K562 (cell line): ENCODE results near the gene FARP1. TPM values are rescaled to one million over a fixed set of nuclear protein-coding genes. Genes with fewer than 3 reads are reported as not detected.

Experiments
- ATAC-seq: fragments of 200-7000 bp; cut with Tn5 transposase; 3 replicates; pipeline ENCODE4 v1.9.1; 2020; ENCODE audit warnings: moderate library complexity
- BruUV-seq: library from RNA; stranded (reverse); fragments of 400-500 nt; replicated peaks from 2 replicates; lab custom pipeline; 2021; lab: Mats Ljungman, UMichigan
- CTCF ChIA-PET: fragments of 300-600 bp; formaldehyde crosslinking; extraction: SDS; loops from one replicate; lab custom pipeline; 2021; ENCODE audit warnings: low intra/inter-chr PET ratio; lab: Yijun Ruan, JAX
- POLR2A ChIA-PET: fragments of 300-600, 350-650 bp; sonication (Branson Sonifier 250); formaldehyde crosslinking; extraction: SDS; loops from one replicate; lab custom pipeline; 2021; ENCODE audit warnings: antibody characterized with exemption, inconsistent platforms; lab: Yijun Ruan, JAX
- DNase-seq, 4 experiments: peaks; one replicate each; pipeline versions ENCODE4 v3.0.0 to v3.0.0-alpha.2; 2011 to 2018; ENCODE audit warnings: low spot score in 3 of 4, mixed read lengths in 3 of 4; ENCODE audit errors: extremely low read depth in 1 of 4
- FAIRE-seq: peaks from 2 replicates; lab custom pipeline; 2011; peaks lifted over from hg19 to GRCh38; lab: Jason Lieb, UNC
- H2AFZ ChIP-seq: 2 replicates; pipeline ENCODE4 v1.6.0; 2011; ENCODE audit warnings: low read depth, low read length, control low read depth, inconsistent platforms
- H3K27ac ChIP-seq: fragments of 200-600 bp; 3 replicates; pipeline ENCODE4 v1.8.0; 2011; ENCODE audit warnings: low read depth, mild to moderate bottlenecking, control low read depth, inconsistent platforms, low read length, moderate library complexity, mixed read lengths; ENCODE audit errors: extremely low read depth
- H3K27me3 ChIP-seq, 2 experiments: fragments of 300-600 bp in 1 of 2; 2 replicates in 1 of 2; 3 replicates in 1 of 2; pipeline versions ENCODE4 v1.6.0 to v1.8.0; 2011; ENCODE audit warnings: inconsistent platforms in 2 of 2, low read length in 2 of 2, mild to moderate bottlenecking in 1 of 2, mixed read lengths in 1 of 2, moderate library complexity in 1 of 2; ENCODE audit not compliant: control insufficient read depth in 2 of 2, insufficient read depth in 2 of 2
- H3K36me3 ChIP-seq: fragments of 300-600 bp; 3 replicates; pipeline ENCODE4 v1.8.0; 2011; ENCODE audit warnings: mild to moderate bottlenecking, low read length, inconsistent platforms; ENCODE audit not compliant: control insufficient read depth, insufficient read depth
- H3K4me1 ChIP-seq, 2 experiments: fragments of 200-600 bp in 1 of 2; replicated peaks in 1 of 2; 2 replicates in 1 of 2; 3 replicates in 1 of 2; pipeline versions ENCODE4 v1.5.1 to v1.8.0; 2011; ENCODE audit warnings: inconsistent platforms in 2 of 2, low read length in 2 of 2, mild to moderate bottlenecking in 1 of 2, mixed read lengths in 1 of 2, moderate library complexity in 1 of 2; ENCODE audit not compliant: control insufficient read depth in 2 of 2, insufficient read depth in 2 of 2
- H3K4me2 ChIP-seq: 2 replicates; pipeline ENCODE4 v1.6.1; 2011; ENCODE audit warnings: low read length, control low read depth, inconsistent platforms, mixed read lengths; ENCODE audit not compliant: insufficient read depth
- H3K4me3 ChIP-seq: fragments of 200-600 bp; sonication (generic), shearing (Covaris generic); 2 replicates; pipeline ENCODE4 v1.5.1; 2016; ENCODE audit warnings: control low read depth, inconsistent platforms
- H3K79me2 ChIP-seq: fragments of 200-600 bp; 3 replicates; pipeline ENCODE4 v1.8.0; 2011; ENCODE audit warnings: low read length, inconsistent platforms; ENCODE audit not compliant: control insufficient read depth, insufficient read depth
- H3K9ac ChIP-seq, 2 experiments: 2 replicates each; pipeline versions ENCODE4 v1.6.0 to v1.6.1; 2011; ENCODE audit warnings: low read depth in 2 of 2, low read length in 2 of 2, control low read depth in 1 of 2, inconsistent platforms in 1 of 2, mild to moderate bottlenecking in 1 of 2, mixed read lengths in 1 of 2; ENCODE audit not compliant: insufficient read depth in 1 of 2
- H3K9me1 ChIP-seq: one replicate; pipeline ENCODE4 v1.6.0; 2011; ENCODE audit warnings: inconsistent platforms, mild to moderate bottlenecking, low read length, moderate library complexity; ENCODE audit not compliant: control insufficient read depth, insufficient read depth
- H3K9me3 ChIP-seq: replicated peaks from 2 replicates; pipeline ENCODE4 v1.5.1; 2011; ENCODE audit warnings: low read depth, low read length, inconsistent platforms; ENCODE audit not compliant: control insufficient read depth, insufficient read depth
- H4K20me1 ChIP-seq: replicated peaks from 2 replicates; pipeline ENCODE4 v1.6.1; 2011; ENCODE audit warnings: low read length, inconsistent platforms, mixed read lengths; ENCODE audit not compliant: control insufficient read depth, insufficient read depth
- CBFA2T3 ChIP-seq: fragments of 450-650 bp; IDR thresholded peaks from 2 replicates; pipeline ENCODE4 v1.6.1; 2017
- CEBPB ChIP-seq: fragments of 450-650 bp; IDR thresholded peaks from 2 replicates; pipeline ENCODE4 v1.6.1; 2016; ENCODE audit warnings: missing genetic modification characterization, missing compliant biosample characterization
- FOXP1 ChIP-seq: sonication (generic); formaldehyde crosslinking; IDR thresholded peaks from 2 replicates; pipeline ENCODE4 v1.8.0; 2022; ENCODE audit warnings: mild to moderate bottlenecking, missing genetic modification reagents
- GTF2A2 ChIP-seq: IDR thresholded peaks from 2 replicates; pipeline ENCODE4 v1.6.1; 2016; ENCODE audit warnings: mild to moderate bottlenecking, missing genetic modification characterization, missing compliant biosample characterization
- POLR2G ChIP-seq: fragments of 200-400 bp; formaldehyde crosslinking; IDR thresholded peaks from 2 replicates; pipeline ENCODE4 v1.6.1; 2017; ENCODE audit warnings: low read depth, mild to moderate bottlenecking, antibody characterized with exemption, low read length, moderate library complexity
- SPI1 ChIP-seq: IDR thresholded peaks from 2 replicates; pipeline ENCODE4 v1.6.1; 2011; ENCODE audit warnings: low read depth, low read length, control low read depth, borderline replicate concordance
- TRIM24 ChIP-seq, 2 experiments: fragments of 450-650 bp; IDR thresholded peaks; 2 replicates each; pipeline ENCODE4 v1.6.1; 2016
- ZBTB1 ChIP-seq: sonication (generic); formaldehyde crosslinking; IDR thresholded peaks from 2 replicates; pipeline ENCODE4 v1.8.1; 2023; ENCODE audit warnings: missing genetic modification reagents, low read depth, mild to moderate bottlenecking, borderline replicate concordance
- ZNF165 ChIP-seq: fragments of 250-450 bp; sonication (Bioruptor Pico); IDR thresholded peaks from 2 replicates; pipeline ENCODE4 v1.4.0; 2020; ENCODE audit warnings: borderline replicate concordance
- ZNF282 ChIP-seq: sonication (generic); formaldehyde crosslinking; IDR thresholded peaks from 2 replicates; pipeline ENCODE4 v1.8.1; 2023; ENCODE audit warnings: missing genetic modification reagents
- WGBS: fragments of 100-300 bp; shearing (Covaris generic); methylation state at CpG from one replicate; pipeline ENCODE4 v1.1.6; 2016; ENCODE audit warnings: low coverage, mixed read lengths; ENCODE audit not compliant: insufficient coverage; ENCODE audit errors: missing lambda C conversion rate; 5-methylcytosine and 5-hydroxymethylcytosine counted together
- in situ Hi-C: fragments of 300-500 bp; cut with MboI; formaldehyde crosslinking; loops from 4 replicates; pipeline ENCODE4 v1.15.0; 2018; ENCODE audit warnings: inconsistent platforms, mixed read lengths
- intact Hi-C: fragments of 100-400 bp; cut with micrococcal nuclease; formaldehyde crosslinking; loops from 2 replicates; pipeline ENCODE4 v1.14.2; 2022
- polyA plus RNA-seq, 8 experiments: library from polyadenylated mRNA; depleted of rRNA in 4 of 8; stranded (reverse) in 5 of 8; unstranded in 3 of 8; fragments of >200 nt; fragmentation: Nextera tagmentation in 2 of 8; fragmentation: Illumina TruSeq in 1 of 8; extraction: Ambion mirVana in 2 of 8; extraction: Trizol in 1 of 8; gene quantifications; 2 replicates each; pipeline versions ENCODE4 v1.2.1 to v1.2.3, GENCODE V29; 2011 to 2014; ENCODE audit warnings: inconsistent platforms in 1 of 8, missing spikeins in 1 of 8
- total RNA-seq, 7 experiments: library from RNA; depleted of rRNA in 6 of 7; stranded (reverse); fragments of >200 nt in 6 of 7; fragmentation: Illumina TruSeq in 2 of 7; extraction: Trizol in 2 of 7; gene quantifications; 2 replicates each; pipeline versions ENCODE4 v1.2.1 to v1.2.3, GENCODE V29; 2011 to 2021; ENCODE audit warnings: low replicate concordance in 1 of 7
- TF ChIP-seq, protein P1 (sequence below): fragments of 450-650 bp; formaldehyde crosslinking; IDR thresholded peaks from 2 replicates; pipeline ENCODE4 v1.4.0; 2020; ENCODE audit warnings: mild to moderate bottlenecking

The FARP1 gene
- total and polyA plus RNA-seq, 9 of the 15 experiments (the other 6 are each of a cell fraction or from before 2014, with no cell fraction given): 0.03 to 0.29 (median 0.05) TPM; not detected in 3

DNA sequence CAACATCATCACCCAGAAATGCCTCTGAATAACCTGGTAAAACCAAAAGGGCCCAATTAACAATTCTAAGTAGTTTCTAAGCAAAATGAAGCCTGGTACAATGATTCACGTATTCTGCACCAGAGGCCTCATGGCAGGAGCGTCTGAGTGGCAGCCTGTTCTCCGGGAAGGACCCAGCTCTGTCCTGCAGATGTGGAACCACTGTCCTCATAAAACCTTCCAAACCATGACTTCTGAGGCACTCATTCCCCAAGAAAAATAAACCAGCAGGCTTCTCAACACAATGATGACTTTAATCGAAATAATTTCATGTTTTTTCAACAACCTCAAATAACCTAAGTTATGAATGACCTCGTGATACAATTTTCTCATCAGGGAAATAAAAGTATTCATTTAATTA is 344.1 kb downstream of the FARP1 start (continued):
- TF ChIP-seq GTF2A2 (tag) (no peak), ZBTB1 (CRISPR knock-in tag) (no peak)

GRCh38 chr13:98487522-98487921 is 344.6 kb downstream of the FARP1 start:
- DNase-seq (no peak), FAIRE-seq (no peak), ATAC-seq (no peak)
- no peak overlapping the region for H2AFZ ChIP-seq
- BruUV-seq: no TSS peak
- no peak overlapping the region for H3K4me2 ChIP-seq
- WGBS: 60% methylated on average over 5 of the region's 5 CpGs
- H3K36me3 ChIP-seq: no peaks in the 10 kb centered on the region
- POLR2A ChIA-PET: no interaction called here
- H4K20me1 ChIP-seq: peaks cover 29% of the 10 kb centered on the region
- peaks cover 16% of the 10 kb centered on the region for H3K9me1 ChIP-seq
- H3K4me3 ChIP-seq: no peak overlapping the region
- peaks cover 87% of the 10 kb centered on the region for H3K79me2 ChIP-seq
- no peaks in the 10 kb centered on the region for H3K27me3 ChIP-seq
- peaks cover 24 to 28% of the 10 kb centered on the region in 2 experiments; a peak in 4 of 5 replicates for H3K4me1 ChIP-seq
- CTCF ChIA-PET: no interaction called here
- in situ Hi-C loops: no loop called here
- H3K9me3 ChIP-seq: no peaks in the 10 kb centered on the region
- TF ChIP-seq TRIM24 (IDR thresholded peaks at IDR 0.05) (no peak), SPI1 (peak; percentile 88)
- TF ChIP-seq, all 486 proteins: peak for 1
- no peak overlapping the region for H3K27ac ChIP-seq
- intact Hi-C loops: no loop called here
- H3K9ac ChIP-seq: no peak overlapping the region

- H3K9ac ChIP-seq: no peak overlapping the region
- CTCF ChIA-PET: no interaction called here
- no peaks in the 10 kb centered on the region for H3K9me3 ChIP-seq
- peaks cover 23% of the 10 kb centered on the region for H4K20me1 ChIP-seq
- TF ChIP-seq CEBPB: no peak
- no peak for TF ChIP-seq ZNF165 (CRISPR knock-in tag)
- TF ChIP-seq POLR2G: no peak
- TF ChIP-seq, protein P1, sequence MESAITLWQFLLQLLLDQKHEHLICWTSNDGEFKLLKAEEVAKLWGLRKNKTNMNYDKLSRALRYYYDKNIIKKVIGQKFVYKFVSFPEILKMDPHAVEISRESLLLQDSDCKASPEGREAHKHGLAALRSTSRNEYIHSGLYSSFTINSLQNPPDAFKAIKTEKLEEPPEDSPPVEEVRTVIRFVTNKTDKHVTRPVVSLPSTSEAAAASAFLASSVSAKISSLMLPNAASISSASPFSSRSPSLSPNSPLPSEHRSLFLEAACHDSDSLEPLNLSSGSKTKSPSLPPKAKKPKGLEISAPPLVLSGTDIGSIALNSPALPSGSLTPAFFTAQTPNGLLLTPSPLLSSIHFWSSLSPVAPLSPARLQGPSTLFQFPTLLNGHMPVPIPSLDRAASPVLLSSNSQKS (CRISPR knock-in tag): no peak
- no peak for TF ChIP-seq ZNF282
- no peak for TF ChIP-seq FOXP1 (CRISPR knock-in tag)
- no peak for TF ChIP-seq CBFA2T3
- no peak overlapping the region for H3K27ac ChIP-seq
- H3K9me1 ChIP-seq: peaks cover 16% of the 10 kb centered on the region
- H3K4me2 ChIP-seq: no peak overlapping the region
- peaks cover 20 to 22% of the 10 kb centered on the region in 2 experiments; a peak in 4 of 5 replicates for H3K4me1 ChIP-seq
- BruUV-seq: no TSS peak
- FAIRE-seq: no peak
- intact Hi-C loops: no loop called here
- WGBS: 83% methylated on average over 11 of the region's 11 CpGs
- H3K4me3 ChIP-seq: no peak overlapping the region
- POLR2A ChIA-PET: no interaction called here
- DNase-seq: no peak
- no peak overlapping the region for H2AFZ ChIP-seq
- ATAC-seq: no peak
- H3K27me3 ChIP-seq: no peaks in the 10 kb centered on the region
- H3K36me3 ChIP-seq: no peaks in the 10 kb centered on the region
- in situ Hi-C loops: no loop called here
- H3K79me2 ChIP-seq: peaks cover 85% of the 10 kb centered on the region
Observed at GRCh38 chr13:98488736-98489135, 345.8 kb downstream of the FARP1 start.
